SK-N-SH treated with all-trans-retinoic acid at 6 μM for 48 hours (cell line): ENCODE measurements around the gene ARHGAP11A.
"Not testable (repeated sequence)": the region's sequence is repeated elsewhere in the genome, so short reads cannot be mapped to it uniquely, and the experiment has no call there.

ENCODE experiments used
- ARNTL ChIP-seq: fragments of 450-650 bp; formaldehyde crosslinking; IDR thresholded peaks from 2 replicates; pipeline ENCODE4 v1.5.0; 2020; ENCODE audit warnings: low read depth, mild to moderate bottlenecking, moderate library complexity, borderline replicate concordance
- GLIS3 ChIP-seq: fragments of 250-450 bp; sonication (Bioruptor Pico); IDR thresholded peaks from 2 replicates; pipeline ENCODE4 v1.5.0; 2020; ENCODE audit warnings: mild to moderate bottlenecking, moderate library complexity

DNA sequence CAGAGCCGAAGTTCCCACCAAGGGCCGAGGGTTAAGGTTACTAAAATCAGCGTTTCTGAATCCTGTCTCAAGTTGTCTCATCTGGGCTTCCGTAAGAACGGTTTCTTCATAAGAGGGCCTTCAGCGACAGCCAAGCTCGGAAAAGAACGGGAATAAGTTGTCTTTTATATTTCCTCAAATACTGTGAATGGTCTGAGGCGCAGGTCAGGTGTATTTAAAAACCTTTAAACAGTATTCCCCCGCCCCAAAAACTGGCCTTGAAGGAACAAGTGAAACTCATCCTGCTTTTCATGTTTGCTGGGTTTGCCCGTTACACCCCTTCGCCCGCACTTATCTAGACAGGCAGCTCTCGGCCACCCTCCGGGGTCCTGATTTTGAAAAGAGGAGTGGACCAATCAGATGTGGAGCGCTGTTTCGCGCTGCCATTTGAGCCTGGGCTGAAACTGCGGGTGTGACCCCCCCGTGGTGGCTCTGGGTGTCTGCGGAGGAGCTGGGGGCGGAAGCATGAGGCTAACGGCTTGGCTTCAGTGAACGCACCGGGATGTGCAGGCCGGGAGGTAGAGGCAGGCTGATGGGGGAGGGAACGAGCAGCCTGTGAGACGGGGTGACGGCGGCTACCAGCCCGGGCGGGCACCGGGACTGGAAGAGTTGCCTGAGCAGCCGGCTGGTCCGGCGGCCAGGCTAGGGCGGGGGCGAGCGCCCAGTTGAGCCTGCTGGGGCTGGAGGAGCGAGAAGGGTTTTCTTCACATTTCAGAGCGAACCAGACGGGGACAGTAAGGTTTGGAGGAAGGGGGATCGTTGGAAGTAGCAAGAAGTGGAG is at the start of gene ARHGAP11A:
- not testable (repeated sequence) for TF ChIP-seq GLIS3, ARNTL (CRISPR knock-in tag)
